Body of pancreas (tissue), 4 donors: ENCODE measurements around the gene NEK10. TPM values are rescaled to one million over a fixed set of nuclear protein-coding genes. Genes with fewer than 3 reads are reported as not detected.

Source experiments
- ATAC-seq: fragments of 150-250 bp; one replicate; pipeline ENCODE4 v1.9.1; 2016
- DNase-seq, 4 donors: peaks; one replicate each; pipeline ENCODE4 v3.0.0-alpha.2; 2019
- H3K27ac ChIP-seq, 4 donors: fragments of 200-600 bp; sonication (generic); 1 replicate in 3 of 4; 2 replicates in 1 of 4; pipeline versions ENCODE4 v1.5.1 to v1.6.1; 2016 to 2019; ENCODE audit warnings: mild to moderate bottlenecking in 1 of 4, mixed read lengths in 1 of 4, moderate library complexity in 1 of 4
- H3K27me3 ChIP-seq, 2 donors: fragments of 200-600 bp; sonication (generic); one replicate each; pipeline ENCODE4 v1.6.0; 2016; ENCODE audit warnings: mild to moderate bottlenecking in 1 of 2
- H3K36me3 ChIP-seq, 2 donors: fragments of 200-600 bp; sonication (generic); replicated peaks in 1 of 2; 2 replicates each; pipeline ENCODE4 v1.5.1; 2016; ENCODE audit warnings: low read depth in 2 of 2; ENCODE audit not compliant: insufficient read depth in 1 of 2
- H3K4me1 ChIP-seq: fragments of 200-600 bp; sonication (generic); one replicate; pipeline ENCODE4 v1.6.0; 2016
- H3K4me3 ChIP-seq, 2 donors: fragments of 200-600 bp; sonication (generic); 1 replicate in 1 of 2; 2 replicates in 1 of 2; pipeline ENCODE4 v1.5.1; 2016 to 2019
- H3K9me3 ChIP-seq, 3 donors: fragments of 200-600 bp; sonication (generic); 1 replicate in 2 of 3; 2 replicates in 1 of 3; pipeline ENCODE4 v1.5.1; 2016
- CTCF ChIP-seq, 7 experiments: fragments of 450-650 bp in 4 of 7; fragments of 200-600 bp in 3 of 7; sonication (generic) in 3 of 7; IDR thresholded peaks; one replicate each; pipeline ENCODE4 v1.5.1; 2016 to 2019; ENCODE audit warnings: antibody characterized with exemption in 7 of 7
- POLR2A ChIP-seq, 3 donors: fragments of 450-650 bp; IDR thresholded peaks; one replicate each; pipeline ENCODE4 v1.6.1; 2016; ENCODE audit warnings: antibody characterized with exemption in 3 of 3, mild to moderate bottlenecking in 2 of 3
- WGBS, 2 donors: methylation state at CpG; one replicate each; pipeline ENCODE4 v1.1.5; 2017; 5-methylcytosine and 5-hydroxymethylcytosine counted together
- intact Hi-C: fragments of 100-400 bp; cut with DNase I; formaldehyde crosslinking; loops from one replicate; pipeline ENCODE4 v1.15.1; 2023
- total RNA-seq, 2 donors: library from RNA; depleted of rRNA; stranded (reverse); fragments of >200 nt; gene quantifications; one replicate each; pipeline ENCODE4 v1.1.0, GENCODE V29; 2016

Gene NEK10
- total RNA-seq, 2 donors from 2014 or later: 0.33 to 0.78 TPM

GRCh38 chr3:27376109-27376772, 7.1 kb upstream of the NEK10 start:
- H3K27me3 ChIP-seq: no peaks in the 10 kb centered on the region
- intact Hi-C loops: no loop called here
- DNase-seq (no peak), ATAC-seq (no peak)
- H3K4me3 ChIP-seq: no peak overlapping the region
- no peak overlapping the region for H3K27ac ChIP-seq
- no peaks in the 10 kb centered on the region for H3K36me3 ChIP-seq
- H3K4me1 ChIP-seq: no peaks in the 10 kb centered on the region
- 74 to 75% methylated on average over 6 of the region's 6 CpGs for WGBS, 2 donors
- no peak for TF ChIP-seq CTCF (IDR thresholded peaks at IDR 0.05)
- no peak for TF ChIP-seq POLR2A (IDR thresholded peaks at IDR 0.05)
- no peaks in the 10 kb centered on the region for H3K9me3 ChIP-seq

- no peak for ATAC-seq
Observed at GRCh38 chr3:27366062-27366591, 3.1 kb downstream of the NEK10 start.

GRCh38 chr3:27360113-27361078, 8.8 kb downstream of the NEK10 start:
- DNase-seq (peak in 3 of 4 donors; percentile 8 to 44 (median 18)), ATAC-seq (peak; percentile 47)
- 40 to 41% methylated on average over 7 of the region's 7 CpGs for WGBS, 2 donors
- no peaks in the 10 kb centered on the region for H3K27me3 ChIP-seq
- H3K27ac ChIP-seq: no peak overlapping the region
- intact Hi-C loops: no loop called here
- H3K36me3 ChIP-seq: no peaks in the 10 kb centered on the region
- no peak overlapping the region for H3K4me3 ChIP-seq
- H3K9me3 ChIP-seq: no peaks in the 10 kb centered on the region
- TF ChIP-seq POLR2A (IDR thresholded peaks at IDR 0.05) (no peak), CTCF (IDR thresholded peaks at IDR 0.05) (no peak)
- peaks cover 23% of the 10 kb centered on the region for H3K4me1 ChIP-seq

More at GRCh38 chr3:27366062-27366591, 3.1 kb downstream of the NEK10 start:
- TF ChIP-seq POLR2A (IDR thresholded peaks at IDR 0.05) (no peak), CTCF (IDR thresholded peaks at IDR 0.05) (no peak)
- WGBS, 2 donors: 89 to 94% methylated on average over 1 of the region's 1 CpG
- DNase-seq: no peak
- Histone ChIP-seq H3K27ac (no peak overlapping the region), H3K27me3 (no peaks in the 10 kb centered on the region), H3K36me3 (no peaks in the 10 kb centered on the region), H3K9me3 (no peaks in the 10 kb centered on the region), H3K4me1 (peaks cover 11% of the 10 kb centered on the region), H3K4me3 (no peak overlapping the region)
- intact Hi-C loops: no loop called here

- ATAC-seq (no peak), DNase-seq (no peak)
- Histone ChIP-seq H3K27ac (peak overlapping the region in 1 of 4 donors; percentile 35), H3K27me3 (no peaks in the 10 kb centered on the region), H3K9me3 (no peaks in the 10 kb centered on the region), H3K4me3 (no peak overlapping the region), H3K36me3 (no peaks in the 10 kb centered on the region), H3K4me1 (peaks cover 23% of the 10 kb centered on the region)
- intact Hi-C loops: no loop called here
- TF ChIP-seq POLR2A (IDR thresholded peaks at IDR 0.05) (no peak), CTCF (IDR thresholded peaks at IDR 0.05) (no peak)
- 34 to 35% methylated on average over 3 of the region's 3 CpGs for WGBS, 2 donors
Observed at GRCh38 chr3:27358372-27358771, 10.8 kb downstream of the NEK10 start.
